GM20000 (cell line): ENCODE results near the gene E2F1.
A peak's percentile ranks its signal among the peaks of the same experiment; 100 is the strongest.

Source experiments
- DNase-seq: peaks from one replicate; pipeline ENCODE4 v3.0.0; 2012; ENCODE audit warnings: low spot score
- TF ChIP-seq, protein P1 (sequence below): IDR thresholded peaks from 2 replicates; pipeline ENCODE4 v1.5.1; 2012; ENCODE audit warnings: mild to moderate bottlenecking, control low read depth; ENCODE audit errors: extremely low read depth, missing control alignments

The E2F1 gene

DNA sequence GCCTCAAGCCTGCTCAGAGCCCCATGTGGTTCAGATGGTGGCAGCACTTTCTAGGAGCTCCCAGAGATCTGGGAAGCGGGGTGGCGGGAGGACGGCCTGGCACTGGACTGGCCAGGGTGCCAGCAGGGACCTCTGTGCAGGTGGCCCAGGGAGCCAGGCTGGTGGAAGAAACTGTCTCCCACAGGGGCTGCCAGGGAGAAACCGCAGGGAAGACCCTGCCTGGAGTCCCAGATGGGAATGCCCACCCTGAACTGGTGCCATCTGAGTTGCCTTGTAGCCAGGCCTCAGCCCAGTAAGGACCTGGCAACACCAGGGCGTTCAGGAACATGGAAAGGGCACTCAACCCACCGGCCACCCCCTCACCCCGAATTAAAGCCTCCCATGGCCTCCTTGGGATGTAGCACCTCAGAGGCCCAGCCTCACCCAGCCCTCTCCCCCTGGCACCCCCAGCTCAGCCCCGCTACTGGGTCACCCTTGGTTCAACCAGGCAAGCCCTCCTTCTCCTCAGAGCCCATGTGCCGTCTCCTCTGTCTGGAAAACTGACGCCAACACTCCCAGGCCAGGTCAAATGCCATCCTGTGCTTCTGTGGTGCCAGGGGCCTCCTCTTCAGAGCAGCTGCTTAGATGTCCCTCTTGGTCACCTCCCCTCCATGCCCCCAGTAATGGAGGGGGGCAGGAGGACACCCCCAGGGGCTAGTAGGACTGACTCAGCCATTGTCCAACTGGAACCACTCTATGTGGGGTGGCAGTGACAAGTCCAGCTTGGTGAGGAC, 30.0 kb downstream of the E2F1 start:
- TF ChIP-seq, protein P1, sequence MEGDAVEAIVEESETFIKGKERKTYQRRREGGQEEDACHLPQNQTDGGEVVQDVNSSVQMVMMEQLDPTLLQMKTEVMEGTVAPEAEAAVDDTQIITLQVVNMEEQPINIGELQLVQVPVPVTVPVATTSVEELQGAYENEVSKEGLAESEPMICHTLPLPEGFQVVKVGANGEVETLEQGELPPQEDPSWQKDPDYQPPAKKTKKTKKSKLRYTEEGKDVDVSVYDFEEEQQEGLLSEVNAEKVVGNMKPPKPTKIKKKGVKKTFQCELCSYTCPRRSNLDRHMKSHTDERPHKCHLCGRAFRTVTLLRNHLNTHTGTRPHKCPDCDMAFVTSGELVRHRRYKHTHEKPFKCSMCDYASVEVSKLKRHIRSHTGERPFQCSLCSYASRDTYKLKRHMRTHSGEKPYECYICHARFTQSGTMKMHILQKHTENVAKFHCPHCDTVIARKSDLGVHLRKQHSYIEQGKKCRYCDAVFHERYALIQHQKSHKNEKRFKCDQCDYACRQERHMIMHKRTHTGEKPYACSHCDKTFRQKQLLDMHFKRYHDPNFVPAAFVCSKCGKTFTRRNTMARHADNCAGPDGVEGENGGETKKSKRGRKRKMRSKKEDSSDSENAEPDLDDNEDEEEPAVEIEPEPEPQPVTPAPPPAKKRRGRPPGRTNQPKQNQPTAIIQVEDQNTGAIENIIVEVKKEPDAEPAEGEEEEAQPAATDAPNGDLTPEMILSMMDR = no peak
- DNase-seq = no peak

DNA sequence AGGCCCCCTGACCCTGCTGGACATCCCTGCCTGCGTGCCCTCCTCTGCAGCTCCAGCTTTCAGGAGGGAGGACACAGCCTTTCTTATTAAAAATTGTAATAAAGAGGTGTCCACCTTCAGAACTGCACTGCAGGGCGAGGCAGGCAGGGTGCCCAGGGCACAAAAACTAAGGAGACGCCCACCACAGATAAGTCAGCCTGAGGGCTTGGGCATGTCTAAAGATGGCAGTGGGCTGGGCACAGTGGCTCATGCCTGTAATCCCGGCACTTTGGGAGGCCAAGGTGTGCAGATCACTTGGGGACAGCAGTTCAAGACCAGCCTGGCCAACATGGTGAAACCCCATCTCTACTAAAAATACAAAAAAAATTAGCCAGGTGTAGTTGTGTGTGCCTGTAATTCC, 31.0 kb downstream of the E2F1 start:
- DNase-seq = no peak

DNA sequence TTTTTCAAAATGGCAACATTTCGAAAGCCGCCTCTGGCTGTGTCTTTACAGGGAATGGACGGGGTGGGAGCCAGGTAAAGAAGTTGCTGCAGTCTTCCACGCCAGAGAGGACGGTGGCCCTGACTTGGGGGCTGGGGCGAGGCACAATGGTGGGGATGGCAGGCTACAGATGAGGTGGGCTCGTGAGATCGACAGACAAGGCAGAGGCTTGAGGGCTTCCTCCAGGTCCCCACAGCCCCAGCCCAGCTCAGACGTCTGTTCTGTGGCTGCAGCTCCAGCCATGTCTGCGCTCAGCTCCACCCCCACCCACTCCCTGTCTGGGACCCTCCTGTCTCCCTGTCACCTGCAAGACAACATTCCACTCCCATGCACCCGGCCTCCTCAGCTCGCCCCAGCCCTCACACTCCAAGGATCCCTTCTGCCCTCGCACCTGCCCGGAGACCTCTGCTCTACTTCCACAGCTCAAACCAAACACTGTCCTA, 31.5 kb downstream of the E2F1 start:
- TF ChIP-seq, protein P1 = no peak

More for the DNA sequence above, 31.0 kb downstream of the E2F1 start:
- TF ChIP-seq, protein P1 = no peak

DNA sequence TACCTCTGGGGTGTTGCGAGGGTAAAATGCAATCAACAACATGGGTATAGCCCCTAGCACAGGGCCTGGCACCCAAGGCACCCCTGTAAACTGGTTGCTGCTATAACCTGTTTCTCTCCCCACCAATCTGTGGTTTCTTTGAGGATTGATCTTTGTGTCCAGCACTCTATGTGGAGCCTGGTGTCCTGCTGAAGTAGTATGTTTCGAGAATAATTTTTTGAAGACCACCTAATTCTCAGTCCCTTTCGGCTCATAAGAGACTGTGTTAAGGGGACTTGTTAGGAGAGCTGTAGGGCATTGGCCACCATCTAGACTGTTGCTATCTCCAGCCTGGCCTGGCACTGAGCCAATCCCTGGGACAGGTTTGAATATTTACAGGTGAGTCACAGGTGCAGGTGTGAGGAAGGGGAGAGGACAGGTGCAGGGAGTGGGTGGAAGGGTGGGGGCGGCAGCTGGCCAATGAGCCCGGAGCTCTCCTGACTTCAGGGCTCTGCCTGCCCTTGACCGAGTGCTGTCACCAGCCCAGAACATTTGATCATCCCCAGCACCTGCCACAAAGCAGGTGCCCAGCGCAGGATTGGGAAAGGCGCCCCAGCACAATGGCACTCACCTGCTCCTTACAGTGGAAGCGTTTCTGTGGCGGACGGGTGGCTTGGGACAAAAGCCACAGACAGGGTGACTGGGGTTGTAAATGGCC, 32.1 kb downstream of the E2F1 start:
- DNase-seq = no peak
- TF ChIP-seq, protein P1 = no peak

More for the DNA sequence above, 31.5 kb downstream of the E2F1 start:
- DNase-seq = no peak

DNA sequence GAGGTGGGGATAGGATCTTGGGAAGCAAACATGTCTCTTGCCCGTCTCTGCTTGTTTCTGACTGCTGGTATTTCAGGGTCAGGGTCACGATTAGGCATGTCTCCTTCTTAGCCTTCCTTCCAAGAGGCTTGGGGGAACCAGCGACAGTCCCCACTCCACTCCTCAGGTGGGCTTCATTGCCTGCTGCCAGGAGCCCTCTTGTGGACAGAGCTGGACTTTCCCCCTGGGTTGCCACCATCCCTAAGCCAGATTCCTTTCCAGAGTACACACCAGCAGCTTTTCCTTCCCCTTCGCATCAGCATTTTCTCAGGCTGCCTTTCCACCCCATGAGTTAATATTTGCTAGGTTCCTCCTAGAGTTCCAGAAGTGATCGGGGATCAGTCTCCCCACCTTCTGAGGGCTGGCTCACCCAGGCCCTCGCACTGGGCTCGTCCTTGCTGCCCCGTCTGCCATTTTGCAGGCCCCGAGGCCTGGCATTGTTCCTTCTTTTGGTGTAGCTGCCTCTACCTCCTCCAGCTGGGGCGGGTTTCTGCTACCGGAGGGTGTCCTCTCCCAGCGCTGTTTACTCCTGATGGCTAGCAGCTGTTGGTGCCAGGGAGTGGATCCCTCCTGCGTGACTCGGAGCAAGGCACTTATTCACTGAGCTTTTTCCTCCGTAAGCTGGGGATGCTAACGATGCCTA, 32.8 kb downstream of the E2F1 start:
- peak; percentile 82 for DNase-seq
- TF ChIP-seq, protein P1 = peak; percentile 64

DNA sequence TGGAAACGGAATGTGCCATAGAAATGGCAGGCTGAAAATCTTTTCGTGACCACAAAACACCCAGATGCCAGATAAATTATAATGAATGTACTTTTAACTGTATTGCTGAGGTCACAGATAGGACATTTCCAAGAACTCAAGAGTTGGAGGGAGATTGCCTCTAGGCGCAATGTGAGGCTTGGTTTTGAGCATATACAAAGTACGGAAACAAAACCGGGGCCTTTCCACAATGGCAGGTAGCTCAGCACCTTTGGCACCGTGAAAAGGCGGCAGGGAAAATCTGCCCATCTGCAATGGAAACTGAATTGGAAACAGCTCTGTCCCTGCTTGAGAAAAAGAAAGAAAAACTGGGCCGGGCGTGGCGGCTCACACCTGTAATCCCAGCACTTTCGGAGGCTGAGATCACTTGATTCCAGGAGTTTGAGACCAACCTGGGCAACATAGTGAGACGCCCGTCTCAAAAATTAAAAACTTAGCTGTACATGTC, 34.6 kb downstream of the E2F1 start:
- TF ChIP-seq, protein P1 = no peak
- DNase-seq = no peak
